Uterus (tissue), 2 donors: ENCODE measurements around the gene PACRG.

Source experiments
- POLR2A ChIP-seq, 2 donors: fragments of 450-650 bp; IDR thresholded peaks; one replicate each; pipeline ENCODE4 v1.6.1; 2016; ENCODE audit warnings: antibody characterized with exemption in 2 of 2, mild to moderate bottlenecking in 1 of 2, moderate library complexity in 1 of 2
- TF ChIP-seq, protein P1 (sequence below), 4 experiments: fragments of 200-600 bp in 2 of 4; fragments of 450-650 bp in 2 of 4; sonication (generic) in 2 of 4; IDR thresholded peaks; one replicate each; pipeline ENCODE4 v1.5.1; 2016 to 2019; ENCODE audit warnings: antibody characterized with exemption in 4 of 4, mild to moderate bottlenecking in 2 of 4, moderate library complexity in 1 of 4

DNA sequence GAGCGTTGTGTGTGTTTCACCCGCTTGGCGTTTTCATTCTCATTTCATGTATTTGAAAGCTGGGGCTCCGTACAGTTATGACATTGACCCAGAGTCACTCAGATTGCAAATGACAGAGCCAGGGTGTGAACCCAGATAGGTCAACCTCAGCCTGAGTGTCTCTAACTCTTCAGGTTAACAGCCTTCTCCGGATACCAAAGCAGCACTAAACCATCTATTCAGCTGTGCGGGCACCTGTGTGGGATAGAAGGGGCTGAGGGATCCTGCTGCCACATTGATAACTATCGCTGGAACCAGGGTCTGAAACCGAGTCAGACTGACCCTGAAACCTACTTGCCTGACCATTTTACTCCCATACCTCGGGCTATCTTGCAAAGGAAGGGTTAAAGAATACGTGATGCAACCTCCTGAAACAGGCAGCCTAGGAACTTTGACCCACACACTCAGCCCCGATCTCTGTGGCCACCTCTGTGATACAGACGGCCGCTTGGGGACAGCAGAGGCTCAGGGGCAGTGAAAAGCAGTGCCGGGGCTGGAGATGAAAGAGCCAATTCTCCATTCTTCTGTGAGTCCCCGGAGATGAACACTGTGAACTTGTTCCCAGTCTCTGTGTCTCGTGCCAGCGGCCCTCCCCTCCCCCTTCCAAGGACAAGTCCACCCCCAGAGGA is 453.2 kb downstream of the PACRG start:
- TF ChIP-seq, protein P1, sequence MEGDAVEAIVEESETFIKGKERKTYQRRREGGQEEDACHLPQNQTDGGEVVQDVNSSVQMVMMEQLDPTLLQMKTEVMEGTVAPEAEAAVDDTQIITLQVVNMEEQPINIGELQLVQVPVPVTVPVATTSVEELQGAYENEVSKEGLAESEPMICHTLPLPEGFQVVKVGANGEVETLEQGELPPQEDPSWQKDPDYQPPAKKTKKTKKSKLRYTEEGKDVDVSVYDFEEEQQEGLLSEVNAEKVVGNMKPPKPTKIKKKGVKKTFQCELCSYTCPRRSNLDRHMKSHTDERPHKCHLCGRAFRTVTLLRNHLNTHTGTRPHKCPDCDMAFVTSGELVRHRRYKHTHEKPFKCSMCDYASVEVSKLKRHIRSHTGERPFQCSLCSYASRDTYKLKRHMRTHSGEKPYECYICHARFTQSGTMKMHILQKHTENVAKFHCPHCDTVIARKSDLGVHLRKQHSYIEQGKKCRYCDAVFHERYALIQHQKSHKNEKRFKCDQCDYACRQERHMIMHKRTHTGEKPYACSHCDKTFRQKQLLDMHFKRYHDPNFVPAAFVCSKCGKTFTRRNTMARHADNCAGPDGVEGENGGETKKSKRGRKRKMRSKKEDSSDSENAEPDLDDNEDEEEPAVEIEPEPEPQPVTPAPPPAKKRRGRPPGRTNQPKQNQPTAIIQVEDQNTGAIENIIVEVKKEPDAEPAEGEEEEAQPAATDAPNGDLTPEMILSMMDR (IDR thresholded peaks at IDR 0.05) = peak; percentile 13 to 41 (median 34)
- no peak for TF ChIP-seq POLR2A (IDR thresholded peaks at IDR 0.05)
